NCI-H2029 (cell line): ENCODE measurements around the gene ADGRA1.

Source experiments
- DNase-seq: peaks from one replicate; lab custom pipeline; 2025; lab: John Stamatoyannopoulos, UW

ADGRA1 gene

DNA sequence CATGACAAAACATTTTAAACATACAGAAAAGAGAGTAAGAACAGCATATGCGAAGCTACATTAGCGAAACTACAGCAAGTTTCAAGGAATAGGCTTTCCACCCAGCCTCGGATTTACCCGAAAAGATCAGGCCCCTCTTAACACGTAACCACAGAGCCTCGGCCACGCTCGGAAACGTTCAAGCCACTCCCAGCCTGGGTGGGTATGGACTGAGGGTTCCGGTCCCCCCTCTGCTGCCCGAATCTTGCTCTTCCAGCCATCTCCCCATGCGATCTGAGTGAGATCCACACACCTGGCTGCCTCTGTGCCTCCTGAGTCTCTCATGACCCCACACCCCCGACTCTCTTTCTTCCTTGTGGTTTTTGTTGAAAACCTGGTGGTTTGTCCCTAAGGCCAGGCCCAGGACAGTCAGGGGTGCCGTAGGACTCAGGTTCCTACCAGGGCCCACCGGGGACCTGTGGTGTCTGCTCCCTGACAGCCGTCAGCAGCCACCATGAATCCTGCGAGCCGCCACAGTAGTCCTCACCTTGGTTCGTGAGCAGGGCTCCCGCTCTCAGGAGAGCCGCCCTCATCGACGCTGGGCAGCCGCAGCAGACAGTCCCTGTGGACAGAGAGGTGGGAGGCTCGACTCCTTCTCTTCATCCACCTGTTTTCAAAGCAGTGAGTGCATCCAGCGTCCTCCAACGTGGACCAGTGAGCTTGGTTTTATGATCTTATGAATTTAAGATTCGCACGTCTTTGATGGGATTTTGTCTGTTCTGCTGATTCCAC, 90.8 kb downstream of the ADGRA1 start:
- DNase-seq: no peak

DNA sequence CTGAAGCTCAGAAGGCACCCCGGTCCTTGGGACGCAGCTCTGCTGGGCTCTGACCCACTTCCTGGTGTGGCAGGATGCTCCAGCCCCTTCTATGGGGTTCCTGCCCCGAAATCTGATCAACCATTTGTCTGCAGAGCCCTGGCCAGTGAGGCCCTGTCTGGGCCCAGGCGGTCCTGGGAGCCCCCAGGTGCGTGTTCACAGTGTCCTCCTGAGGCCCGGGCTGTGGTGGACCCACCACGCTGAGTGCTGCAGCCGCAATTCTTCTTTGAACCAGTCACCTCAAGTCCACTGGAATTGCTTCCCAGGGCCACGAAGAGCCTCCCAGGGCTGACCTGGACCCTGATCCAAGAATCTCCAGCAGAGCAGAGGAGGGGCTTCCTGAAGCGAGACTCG, 91.4 kb downstream of the ADGRA1 start:
- DNase-seq: no peak

DNA sequence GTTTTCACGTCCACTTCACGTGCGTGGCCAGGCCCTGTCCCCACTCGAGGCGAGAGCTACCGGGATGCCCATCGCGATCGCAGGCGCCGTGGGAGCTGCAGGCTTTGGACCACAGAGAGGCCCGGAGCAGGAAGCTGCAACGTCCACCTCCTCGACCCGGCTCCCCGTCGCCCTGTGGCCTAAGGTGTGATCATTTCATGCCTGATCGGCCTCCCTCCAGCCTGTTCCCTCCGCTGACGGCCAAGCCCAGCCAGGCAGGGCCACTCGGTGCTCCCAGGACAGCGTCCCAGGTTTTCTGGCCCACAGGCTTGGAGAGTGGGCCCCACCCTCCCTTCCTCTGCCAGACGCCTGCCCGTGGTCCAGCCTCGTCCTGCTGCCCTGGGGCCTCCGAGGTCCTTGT, 91.9 kb downstream of the ADGRA1 start:
- no peak for DNase-seq

DNA sequence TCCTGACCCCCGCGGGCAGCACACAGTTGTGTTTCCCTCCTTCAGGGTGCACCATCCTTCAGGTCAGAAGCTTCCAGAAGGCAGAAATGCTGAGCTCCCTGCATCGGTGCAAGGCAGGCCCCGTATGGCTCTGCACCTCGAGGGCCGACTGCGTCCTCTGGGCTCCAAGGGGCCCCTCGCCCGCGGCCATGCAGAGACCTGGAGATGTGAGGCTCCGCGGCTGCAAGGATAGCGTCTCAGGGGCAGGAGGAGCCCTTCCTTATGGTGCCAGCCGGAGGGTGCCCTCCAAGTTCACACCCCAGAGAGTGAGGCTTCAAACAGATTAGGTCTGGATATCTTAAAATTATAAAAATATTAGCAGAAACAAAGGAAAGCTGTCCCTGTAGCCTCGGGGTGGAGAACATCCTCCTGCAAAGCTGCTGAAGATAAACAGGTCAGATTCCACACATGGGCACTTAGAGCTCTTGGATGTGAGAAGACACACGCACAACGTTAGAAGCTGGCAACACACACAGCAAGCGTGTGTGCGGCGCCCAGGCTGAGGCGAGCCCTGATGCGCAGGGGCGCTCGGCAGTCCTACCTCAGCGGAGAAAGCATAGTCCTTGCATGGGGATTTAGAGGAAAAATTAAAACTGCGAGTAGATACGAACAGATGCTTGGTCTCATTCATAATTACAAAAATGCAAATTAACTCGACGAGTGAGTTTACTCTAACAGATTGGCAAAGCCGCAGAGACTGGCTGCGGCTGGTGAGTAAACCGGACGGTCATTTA, 92.7 kb downstream of the ADGRA1 start:
- DNase-seq: no peak

DNA sequence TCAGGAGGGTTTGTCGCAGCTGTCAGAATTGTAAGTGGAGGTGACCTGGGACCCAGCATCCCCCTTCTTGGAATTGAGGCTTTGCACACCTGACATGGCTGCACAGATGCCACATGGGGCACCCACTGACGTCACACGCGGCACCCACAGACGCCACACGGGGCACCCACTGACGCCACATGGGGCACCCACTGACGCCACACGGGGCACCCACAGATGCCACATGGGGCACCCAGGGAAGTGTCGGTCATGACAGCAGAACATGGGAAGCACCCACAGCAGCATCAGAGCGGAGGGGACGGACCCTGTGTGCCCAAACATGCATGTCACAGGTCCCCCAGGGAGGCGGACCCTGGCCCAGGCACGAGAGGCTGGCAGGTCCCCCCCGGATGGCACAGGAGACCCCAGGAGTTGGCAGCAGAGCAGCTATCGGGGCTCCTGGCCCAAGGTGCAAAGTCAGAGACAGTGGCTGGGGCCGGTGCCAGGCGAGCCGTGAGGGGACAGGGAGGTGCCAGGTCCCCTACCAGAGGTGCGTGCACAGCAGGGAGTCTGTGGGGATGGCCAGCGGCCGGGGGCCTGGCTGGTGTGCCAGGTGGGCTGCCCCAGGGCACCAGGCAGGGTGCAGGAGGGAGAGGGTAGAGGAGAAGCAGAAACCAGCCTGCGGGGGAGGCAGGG, 93.4 kb downstream of the ADGRA1 start:
- DNase-seq: no peak
